ENCODE data around the gene UBXN7.
"Not testable (repeated sequence)": the region's sequence is repeated elsewhere in the genome, so short reads cannot be mapped to it uniquely, and the experiment has no call there.

UBXN7 gene

GRCh38 chr3:196388956-196389355 lies 43.3 kb downstream of the UBXN7 start:
- H3K4me3 ChIP-seq (ENCODE audit: insufficient read depth, low read length, poor library complexity, severe bottlenecking) = no peak overlapping the region
- no peaks in the 10 kb centered on the region; the same call in 1 of the 2 replicates for H4K20me1 ChIP-seq (ENCODE audit: low read depth, low read length)
- H3K27ac ChIP-seq (ENCODE audit: low read depth, low read length) = no peak overlapping the region
- no peaks in the 10 kb centered on the region for H3K9me3 ChIP-seq (ENCODE audit: insufficient read depth, low read length)
- no peak overlapping the region for H2AFZ ChIP-seq (ENCODE audit: low read depth, low read length, severe bottlenecking)
- TF ChIP-seq EZH2phosphoT487 (conservative IDR thresholded peaks at IDR 0.05; ENCODE audit: low read length) (no peak), CTCF (IDR thresholded peaks at IDR 0.05; ENCODE audit: insufficient read depth, low read length, poor library complexity, severe bottlenecking) (no peak)
- no peak overlapping the region for H3K9ac ChIP-seq (ENCODE audit: low read length)
- H3K36me3 ChIP-seq (ENCODE audit: low read length) = peaks cover 23% of the 10 kb centered on the region; the same call in 1 of the 2 replicates
- no peaks in the 10 kb centered on the region for H3K9me2 ChIP-seq (replicated peaks; ENCODE audit: insufficient read depth, low read length)
- no peak overlapping the region for H3K4me2 ChIP-seq (ENCODE audit: low read depth, low read length, poor library complexity, severe bottlenecking)
- H3F3A ChIP-seq (ENCODE audit: insufficient read depth) = no peaks in the 10 kb centered on the region
- no peaks in the 10 kb centered on the region for H3K79me2 ChIP-seq (ENCODE audit: insufficient read depth, low read length)
- H3K27me3 ChIP-seq (ENCODE audit: low read length) = no peaks in the 10 kb centered on the region

GRCh38 chr3:196387941-196388340 lies 44.3 kb downstream of the UBXN7 start:
- H3K9me3 ChIP-seq (ENCODE audit: insufficient read depth, low read length); H3F3A ChIP-seq (ENCODE audit: insufficient read depth); H3K4me2 ChIP-seq (ENCODE audit: low read depth, low read length, poor library complexity, severe bottlenecking); H4K20me1 ChIP-seq (ENCODE audit: low read depth, low read length); H2AFZ ChIP-seq (ENCODE audit: low read depth, low read length, severe bottlenecking); H3K9ac ChIP-seq (ENCODE audit: low read length); H3K4me3 ChIP-seq (ENCODE audit: insufficient read depth, low read length, poor library complexity, severe bottlenecking); H3K9me2 ChIP-seq (replicated peaks; ENCODE audit: insufficient read depth, low read length); H3K27me3 ChIP-seq (ENCODE audit: low read length); H3K27ac ChIP-seq (ENCODE audit: low read depth, low read length); H3K79me2 ChIP-seq (ENCODE audit: insufficient read depth, low read length): not testable (repeated sequence)
- peaks cover 18% of the 10 kb centered on the region; the same call in 1 of the 2 replicates for H3K36me3 ChIP-seq (ENCODE audit: low read length)

GRCh38 chr3:196386797-196387196 lies 45.4 kb downstream of the UBXN7 start:
- not testable (repeated sequence) for H3K4me2 ChIP-seq (ENCODE audit: low read depth, low read length, poor library complexity, severe bottlenecking); H3K9me2 ChIP-seq (replicated peaks; ENCODE audit: insufficient read depth, low read length); H4K20me1 ChIP-seq (ENCODE audit: low read depth, low read length); H3K9me3 ChIP-seq (ENCODE audit: insufficient read depth, low read length); H3K79me2 ChIP-seq (ENCODE audit: insufficient read depth, low read length); H3K27ac ChIP-seq (ENCODE audit: low read depth, low read length); H3F3A ChIP-seq (ENCODE audit: insufficient read depth); H2AFZ ChIP-seq (ENCODE audit: low read depth, low read length, severe bottlenecking); H3K27me3 ChIP-seq (ENCODE audit: low read length); H3K9ac ChIP-seq (ENCODE audit: low read length); H3K4me3 ChIP-seq (ENCODE audit: insufficient read depth, low read length, poor library complexity, severe bottlenecking)
- H3K36me3 ChIP-seq (ENCODE audit: low read length) = peaks cover 16% of the 10 kb centered on the region; the same call in 1 of the 2 replicates

GRCh38 chr3:196386034-196386433 lies 46.2 kb downstream of the UBXN7 start:
- not testable (repeated sequence) for H4K20me1 ChIP-seq (ENCODE audit: low read depth, low read length); H3K27me3 ChIP-seq (ENCODE audit: low read length); H3K79me2 ChIP-seq (ENCODE audit: insufficient read depth, low read length); H3K9me3 ChIP-seq (ENCODE audit: insufficient read depth, low read length); H3F3A ChIP-seq (ENCODE audit: insufficient read depth); H3K9ac ChIP-seq (ENCODE audit: low read length); H3K4me3 ChIP-seq (ENCODE audit: insufficient read depth, low read length, poor library complexity, severe bottlenecking); H2AFZ ChIP-seq (ENCODE audit: low read depth, low read length, severe bottlenecking); H3K4me2 ChIP-seq (ENCODE audit: low read depth, low read length, poor library complexity, severe bottlenecking); H3K27ac ChIP-seq (ENCODE audit: low read depth, low read length); H3K9me2 ChIP-seq (replicated peaks; ENCODE audit: insufficient read depth, low read length)
- peaks cover 12% of the 10 kb centered on the region; the same call in 1 of the 2 replicates for H3K36me3 ChIP-seq (ENCODE audit: low read length)

GRCh38 chr3:196385446-196385845 lies 46.8 kb downstream of the UBXN7 start:
- H3K4me3 ChIP-seq (ENCODE audit: insufficient read depth, low read length, poor library complexity, severe bottlenecking); H3K36me3 ChIP-seq (ENCODE audit: low read length); H3K9ac ChIP-seq (ENCODE audit: low read length); H3K9me3 ChIP-seq (ENCODE audit: insufficient read depth, low read length); H2AFZ ChIP-seq (ENCODE audit: low read depth, low read length, severe bottlenecking); H3F3A ChIP-seq (ENCODE audit: insufficient read depth); H3K27ac ChIP-seq (ENCODE audit: low read depth, low read length); H3K27me3 ChIP-seq (ENCODE audit: low read length); H3K9me2 ChIP-seq (replicated peaks; ENCODE audit: insufficient read depth, low read length); H3K79me2 ChIP-seq (ENCODE audit: insufficient read depth, low read length); H4K20me1 ChIP-seq (ENCODE audit: low read depth, low read length); H3K4me2 ChIP-seq (ENCODE audit: low read depth, low read length, poor library complexity, severe bottlenecking): not testable (repeated sequence)
